ENCODE results near the gene ZNF701.
"Not testable (repeated sequence)": the region's sequence is repeated elsewhere in the genome, so short reads cannot be mapped to it uniquely, and the experiment has no call there.

DNA sequence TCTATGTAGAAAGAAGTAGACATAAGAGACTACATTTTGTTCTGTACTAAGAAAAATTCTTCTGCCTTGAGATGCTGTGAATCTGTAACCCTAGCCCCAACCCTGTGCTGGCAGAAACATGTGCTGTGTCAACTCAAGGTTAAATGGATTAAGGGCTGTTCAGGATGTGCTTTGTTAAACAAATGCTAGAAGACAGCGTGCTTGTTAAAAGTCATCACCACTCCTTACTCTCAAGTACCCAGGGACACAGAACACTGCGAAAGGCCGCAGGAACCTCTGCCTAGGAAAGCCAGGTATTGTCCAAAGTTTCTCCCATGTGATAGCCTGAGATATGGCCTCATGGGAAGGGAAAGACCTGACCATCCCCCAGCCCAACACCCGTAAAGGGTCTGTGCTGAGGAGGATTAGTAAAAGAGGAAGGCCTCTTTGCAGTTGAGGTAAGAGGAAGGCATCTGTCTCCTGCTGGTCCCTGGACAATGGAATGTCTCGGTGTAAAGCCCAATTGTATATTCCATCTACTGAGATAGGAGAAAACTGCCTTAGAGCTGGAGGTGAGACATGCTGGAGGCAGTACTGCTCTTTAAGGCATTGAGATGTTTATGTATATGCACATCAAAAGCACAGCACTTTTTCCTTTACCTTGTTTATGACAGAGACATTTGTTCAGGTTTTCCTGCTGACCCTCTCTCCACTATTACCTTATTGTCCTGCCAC, 11.2 kb upstream of the ZNF701 start:
- TF ChIP-seq CTCF (conservative IDR thresholded peaks at IDR 0.05; ENCODE audit: low read depth, low read length); EZH2 (IDR thresholded peaks at IDR 0.05; ENCODE audit: borderline replicate concordance, low read depth, low read length, poor library complexity, severe bottlenecking): not testable (repeated sequence)

Measured in A673 (cell line).